Left lobe of liver (tissue), 2 donors: Measurements from ENCODE around the gene FOXL2. TPM values are rescaled to one million over a fixed set of nuclear protein-coding genes. Genes with fewer than 3 reads are reported as not detected.

Experiments used
- ATAC-seq: fragments of 200-7000 bp; cut with Tn5 transposase; one replicate; pipeline ENCODE4 v1.9.1; 2020; ENCODE audit warnings: mild to moderate bottlenecking, moderate library complexity
- DNase-seq: peaks from one replicate; pipeline ENCODE4 v3.0.0-alpha.2; 2020; ENCODE audit warnings: low spot score
- total RNA-seq: library from RNA; stranded (reverse); gene quantifications from one replicate; pipeline ENCODE4 v1.2.1, GENCODE V29; 2021
- donor health status: DM: no; HTN: no; CAD: no; lungs with moderate emphysema.
- donor health status: DM: no; HTN: yes; CAD: no.

FOXL2 gene
- total RNA-seq, 1 donor from 2014 or later: 0.10 TPM

GRCh38 chr3:138898708-138899107, 48.2 kb downstream of the FOXL2 start:
- no peak for ATAC-seq
- no peak for DNase-seq

- ATAC-seq: no peak
These were observed 48.6 kb downstream of the FOXL2 start for GRCh38 chr3:138898301-138898700.

More at GRCh38 chr3:138898301-138898700, 48.6 kb downstream of the FOXL2 start:
- DNase-seq: no peak

Other genes starting within 250 kb of the FOXL2 start
- gene PIK3CB, start 112.2 kb downstream of the FOXL2 start, total RNA-seq: 14.4 TPM
- gene FOXL2NB, start 80 bp upstream of the FOXL2 start, total RNA-seq: not detected
- not detected for gene PRR23A, start 59.1 kb upstream of the FOXL2 start, total RNA-seq
- gene PRR23B, start 73.8 kb upstream of the FOXL2 start, total RNA-seq: not detected
- not detected for gene PRR23C, start 97.8 kb upstream of the FOXL2 start, total RNA-seq